Measurements from ENCODE around the gene PRKG1.

GRCh38 chr10:51834548-51834947 is 760.3 kb downstream of the PRKG1 start:
- TF ChIP-seq CTCF (conservative IDR thresholded peaks at IDR 0.05; ENCODE audit: low read depth, low read length) (no peak), MXI1 (IDR thresholded peaks at IDR 0.05; ENCODE audit: borderline replicate concordance, low read depth, low read length) (no peak), MAFK (IDR thresholded peaks at IDR 0.05; ENCODE audit: low read depth, low read length) (no peak), POLR2A (IDR thresholded peaks at IDR 0.05; ENCODE audit: low read depth, low read length) (no peak), CHD1 (IDR thresholded peaks at IDR 0.05; ENCODE audit: low read depth, low read length) (no peak), FOS (IDR thresholded peaks at IDR 0.05; ENCODE audit: low read depth, low read length) (no peak), CEBPB (IDR thresholded peaks at IDR 0.05; ENCODE audit: low read depth, low read length) (no peak), USF2 (IDR thresholded peaks at IDR 0.05; ENCODE audit: low read depth, low read length) (no peak), SMC3 (IDR thresholded peaks at IDR 0.05; ENCODE audit: low read depth, low read length) (no peak), RFX5 (IDR thresholded peaks at IDR 0.05; ENCODE audit: low read depth, low read length) (no peak), MAZ (IDR thresholded peaks at IDR 0.05; ENCODE audit: borderline replicate concordance, low read depth, low read length) (no peak)
